Endothelial cell of umbilical vein (primary cell): ENCODE measurements around the gene STMN1. TPM values are rescaled to one million over a fixed set of nuclear protein-coding genes. Genes with fewer than 3 reads are reported as not detected.

Experiments
- BruUV-seq: library from RNA; stranded (reverse); fragments of 400-500 nt; replicated peaks from 2 replicates; lab custom pipeline; 2021; lab: Mats Ljungman, UMichigan
- CTCF ChIA-PET: fragments of 300-600, 350-600 bp; sonication (Branson Sonifier 250); formaldehyde crosslinking; loops from one replicate; lab custom pipeline; 2021; ENCODE audit warnings: antibody characterized with exemption, inconsistent platforms; lab: Charles Lee
- POLR2A ChIA-PET: fragments of 300-600, 350-600 bp; sonication (Branson Sonifier 250); formaldehyde crosslinking; loops from one replicate; lab custom pipeline; 2021; ENCODE audit warnings: antibody characterized with exemption, inconsistent platforms; lab: Charles Lee
- DNase-seq: peaks from one replicate; pipeline ENCODE4 v3.0.0-alpha.2; 2011; ENCODE audit warnings: low read depth, low spot score
- FAIRE-seq: peaks from 2 replicates; lab custom pipeline; 2011; peaks lifted over from hg19 to GRCh38; lab: Jason Lieb, UNC
- H2AFZ ChIP-seq: 2 replicates; pipeline ENCODE4 v1.6.0; 2012; ENCODE audit warnings: low read depth, low read length, control low read depth, inconsistent platforms
- H3K27ac ChIP-seq: 2 replicates; pipeline ENCODE4 v1.5.1; 2011; ENCODE audit warnings: low read depth, mild to moderate bottlenecking, control low read depth, low read length, moderate library complexity; ENCODE audit not compliant: insufficient read depth
- H3K27me3 ChIP-seq, 2 experiments: 2 replicates each; pipeline versions ENCODE4 v1.6.0 to v1.6.1; 2011; ENCODE audit warnings: low read length in 2 of 2, mixed read lengths in 1 of 2; ENCODE audit not compliant: control insufficient read depth in 2 of 2, insufficient read depth in 2 of 2
- H3K36me3 ChIP-seq, 2 experiments: 2 replicates in 1 of 2; 3 replicates in 1 of 2; pipeline ENCODE4 v1.5.1; 2011; ENCODE audit warnings: low read length in 2 of 2, mild to moderate bottlenecking in 1 of 2, moderate library complexity in 1 of 2; ENCODE audit not compliant: control insufficient read depth in 2 of 2, insufficient read depth in 2 of 2; ENCODE audit errors: extremely low read depth in 1 of 2
- H3K4me1 ChIP-seq: 3 replicates; pipeline ENCODE4 v1.5.1; 2011; ENCODE audit warnings: mild to moderate bottlenecking, low read length; ENCODE audit not compliant: control insufficient read depth, insufficient read depth; ENCODE audit errors: extremely low read depth
- H3K4me2 ChIP-seq: 2 replicates; pipeline ENCODE4 v1.6.1; 2011; ENCODE audit warnings: low read length, control low read depth, mixed read lengths; ENCODE audit not compliant: insufficient read depth
- H3K4me3 ChIP-seq, 3 experiments: fragments of 200-600 bp in 1 of 3; sonication (generic), shearing (Covaris generic) in 1 of 3; replicated peaks in 1 of 3; 2 replicates each; pipeline ENCODE4 v1.5.1; 2011 to 2016; ENCODE audit warnings: control low read depth in 3 of 3, low read length in 3 of 3, mild to moderate bottlenecking in 2 of 3, inconsistent platforms in 1 of 3, low read depth in 1 of 3, moderate library complexity in 1 of 3; ENCODE audit not compliant: insufficient read depth in 1 of 3
- H3K79me2 ChIP-seq: 2 replicates; pipeline ENCODE4 v1.6.0; 2012; ENCODE audit warnings: low read length, inconsistent platforms; ENCODE audit not compliant: control insufficient read depth, insufficient read depth
- H3K9ac ChIP-seq: replicated peaks from 2 replicates; pipeline ENCODE3; 2011; ENCODE audit warnings: low read length, control low read depth; ENCODE audit not compliant: insufficient read depth; ENCODE audit errors: extremely low read depth
- H3K9me1 ChIP-seq: replicated peaks from 3 replicates; pipeline ENCODE4 v1.6.0; 2011; ENCODE audit warnings: mild to moderate bottlenecking, low read length; ENCODE audit not compliant: control insufficient read depth, insufficient read depth; ENCODE audit errors: extremely low read depth
- H3K9me3 ChIP-seq: replicated peaks from 2 replicates; pipeline ENCODE4 v1.5.1; 2012; ENCODE audit warnings: low read length, inconsistent platforms; ENCODE audit not compliant: control insufficient read depth, insufficient read depth
- H4K20me1 ChIP-seq: replicated peaks from 2 replicates; pipeline ENCODE3; 2011; ENCODE audit warnings: mild to moderate bottlenecking, low read length; ENCODE audit not compliant: control insufficient read depth, insufficient read depth; ENCODE audit errors: extremely low read depth
- CTCF ChIP-seq, 2 donors: IDR thresholded peaks; 1 replicate in 1 of 2; 2 replicates in 1 of 2; pipeline ENCODE4 v1.5.1; 2011; ENCODE audit warnings: low read length in 2 of 2, mild to moderate bottlenecking in 2 of 2, moderate library complexity in 2 of 2, control low read depth in 1 of 2, inconsistent platforms in 1 of 2, low read depth in 1 of 2; ENCODE audit not compliant: insufficient read depth in 1 of 2; ENCODE audit errors: extremely low read depth in 1 of 2
- EZH2 ChIP-seq: IDR thresholded peaks from 2 replicates; pipeline ENCODE4 v1.6.1; 2012; ENCODE audit warnings: borderline replicate concordance, low read depth, mild to moderate bottlenecking, moderate library complexity, low read length, inconsistent platforms; ENCODE audit not compliant: severe bottlenecking
- FOS ChIP-seq: IDR thresholded peaks from 2 replicates; pipeline ENCODE4 v1.6.1; 2011; ENCODE audit warnings: mild to moderate bottlenecking, low read length, moderate library complexity, borderline replicate concordance; ENCODE audit not compliant: insufficient read depth
- GATA2 ChIP-seq: IDR thresholded peaks from 2 replicates; pipeline ENCODE4 v1.7.0; 2011; ENCODE audit warnings: low read depth, mild to moderate bottlenecking, moderate library complexity, mixed read lengths, low read length; ENCODE audit not compliant: insufficient read length, insufficient read depth
- JUN ChIP-seq: IDR thresholded peaks from 2 replicates; pipeline ENCODE4 v1.6.1; 2011; ENCODE audit warnings: borderline replicate concordance, low read depth; ENCODE audit not compliant: insufficient read length, insufficient read depth
- POLR2A ChIP-seq: IDR thresholded peaks from 2 replicates; pipeline ENCODE4 v1.6.1; 2012; ENCODE audit warnings: low read depth, mild to moderate bottlenecking, control low read depth, low read length
- POLR2AphosphoS5 ChIP-seq: IDR thresholded peaks from 2 replicates; pipeline ENCODE4 v1.6.1; 2012; ENCODE audit warnings: low read depth, mild to moderate bottlenecking, control low read depth, low read length, moderate library complexity; ENCODE audit not compliant: insufficient read depth
- dilution Hi-C: fragments of 300-500 bp; cut with MboI; formaldehyde crosslinking; loops from one replicate; pipeline ENCODE4 v1.15.0; 2019; ENCODE audit warnings: low sequenced_read_pairs; ENCODE audit not compliant: extremely low pct_ligation_motif_present
- intact Hi-C: fragments of 100-400 bp; cut with micrococcal nuclease; formaldehyde crosslinking; loops from one replicate; pipeline ENCODE4 v1.10.0; 2022
- polyA plus RNA-seq, 4 experiments: library from polyadenylated mRNA; depleted of rRNA in 3 of 4; stranded (reverse) in 3 of 4; unstranded in 1 of 4; fragments of >200 nt; gene quantifications; 2 replicates each; pipeline versions ENCODE4 v1.2.1 to v1.2.3, GENCODE V29; 2011 to 2012; ENCODE audit warnings: missing spikeins in 1 of 4
- total RNA-seq: library from RNA; stranded (reverse); gene quantifications from 2 replicates; pipeline ENCODE4 v1.2.3, GENCODE V29; 2021

Gene STMN1
- total and polyA plus RNA-seq, 2 donors (not counting 3 experiments of a cell fraction or from before 2014, with no cell fraction given), result 102 to 503 TPM

GRCh38 chr1:25885602-25886001 is 20.6 kb downstream of the STMN1 start:
- Histone ChIP-seq H3K36me3 (no peaks in the 10 kb centered on the region), H3K9ac (no peak overlapping the region), H3K27ac (no peak overlapping the region), H3K9me3 (no peaks in the 10 kb centered on the region), H3K4me3 (no peak overlapping the region), H3K27me3 (no peaks in the 10 kb centered on the region), H3K4me2 (no peak overlapping the region), H2AFZ (no peak overlapping the region), H4K20me1 (no peaks in the 10 kb centered on the region), H3K9me1 (no peaks in the 10 kb centered on the region), H3K79me2 (no peaks in the 10 kb centered on the region), H3K4me1 (no peaks in the 10 kb centered on the region)
- TF ChIP-seq EZH2 (no peak), GATA2 (no peak), JUN (no peak), CTCF (IDR thresholded peaks at IDR 0.05; ENCODE audit: extremely low read depth in 1 of 2, insufficient read depth in 1 of 2, low read depth in 1 of 2, low read length in 2 of 2) (no peak), FOS (no peak)
- ChIA-PET POLR2A (no interaction called here), CTCF (interaction anchor here (2.6 kb wide), 1 partner anchor 10 kb away, joined by 15 read pairs; no protein-coding TSS in a partner anchor)
- intact Hi-C loops (no loop called here), dilution Hi-C loops (loop anchor here (25.0 kb wide), 1 partner anchor 102 kb away; the partner anchor contains the start of gene PAFAH2)
- no peak for FAIRE-seq
- no TSS peak for BruUV-seq
- no peak for DNase-seq

GRCh38 chr1:25881266-25881665 is 25.0 kb downstream of the STMN1 start:
- dilution Hi-C loops, result loop anchor here (25.0 kb wide), 1 partner anchor 106 kb away; the partner anchor contains the start of gene PAFAH2
- Histone ChIP-seq H3K27me3 (no peaks in the 10 kb centered on the region), H2AFZ (no peak overlapping the region), H3K4me2 (no peak overlapping the region), H3K4me1 (no peaks in the 10 kb centered on the region), H3K4me3 (no peak overlapping the region), H3K9me3 (no peaks in the 10 kb centered on the region), H3K9me1 (no peaks in the 10 kb centered on the region), H3K36me3 (no peaks in the 10 kb centered on the region), H3K79me2 (no peaks in the 10 kb centered on the region), H4K20me1 (no peaks in the 10 kb centered on the region), H3K9ac (no peak overlapping the region), H3K27ac (no peak overlapping the region)
- no peak for TF ChIP-seq GATA2
- TF ChIP-seq CTCF (IDR thresholded peaks at IDR 0.05; ENCODE audit: extremely low read depth in 1 of 2, insufficient read depth in 1 of 2, low read depth in 1 of 2, low read length in 2 of 2), result no peak
- TF ChIP-seq POLR2A, result no peak
- no peak for TF ChIP-seq POLR2AphosphoS5
- FAIRE-seq, result no peak
- no TSS peak for BruUV-seq
- intact Hi-C loops, result no loop called here
- DNase-seq, result no peak
- CTCF ChIA-PET, result interaction anchor here (2.4 kb wide), 1 partner anchor 15 kb away, joined by 8 read pairs; no protein-coding TSS in a partner anchor
- POLR2A ChIA-PET, result no interaction called here
